ENCODE data around the gene ADD3. TPM values are rescaled to one million over a fixed set of nuclear protein-coding genes. Genes with fewer than 3 reads are reported as not detected.

The ADD3 gene
- polyA plus RNA-seq, 1 donor (not counting 4 experiments of a cell fraction or from before 2014, with no cell fraction given) = 61.7 TPM

DNA sequence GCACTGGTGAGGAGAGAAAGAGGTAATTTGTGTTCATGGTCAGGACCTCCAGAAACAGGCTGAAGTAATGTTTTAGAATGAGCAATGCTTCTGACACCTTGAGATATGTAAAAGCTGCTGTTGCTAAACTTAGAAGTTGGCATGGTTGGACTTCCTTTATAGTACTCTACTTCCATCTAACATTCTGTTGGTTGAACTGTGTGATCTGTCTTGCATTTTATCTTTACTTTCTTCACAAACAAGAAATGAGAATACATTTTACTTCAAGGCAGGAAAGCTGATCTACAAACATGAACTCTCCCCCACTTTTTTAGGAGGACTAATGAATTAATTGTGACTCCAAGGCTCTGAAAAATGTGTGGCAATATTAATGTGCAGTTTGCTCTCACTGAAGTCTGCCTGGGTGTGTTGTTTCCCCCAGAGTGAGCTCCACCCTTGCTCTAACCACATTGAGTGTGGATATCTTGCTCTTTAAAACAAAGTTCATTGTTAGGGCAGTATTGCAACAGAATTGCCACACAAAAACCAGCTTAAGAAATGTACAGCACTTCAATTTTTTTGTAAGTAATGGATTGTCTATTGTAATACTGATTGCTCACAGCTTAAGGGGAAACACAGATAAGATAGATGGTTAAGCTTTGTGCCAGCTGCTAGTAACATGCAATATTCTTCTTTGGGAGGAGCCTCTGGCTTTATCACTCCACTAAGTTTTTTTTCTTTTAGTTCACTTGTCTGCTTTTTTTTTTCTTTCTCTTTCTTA is 69.0 kb downstream of the ADD3 start:
- FAIRE-seq = peak; percentile 73
- peak; percentile 58 for DNase-seq (ENCODE audit: low read depth, low spot score)

DNA sequence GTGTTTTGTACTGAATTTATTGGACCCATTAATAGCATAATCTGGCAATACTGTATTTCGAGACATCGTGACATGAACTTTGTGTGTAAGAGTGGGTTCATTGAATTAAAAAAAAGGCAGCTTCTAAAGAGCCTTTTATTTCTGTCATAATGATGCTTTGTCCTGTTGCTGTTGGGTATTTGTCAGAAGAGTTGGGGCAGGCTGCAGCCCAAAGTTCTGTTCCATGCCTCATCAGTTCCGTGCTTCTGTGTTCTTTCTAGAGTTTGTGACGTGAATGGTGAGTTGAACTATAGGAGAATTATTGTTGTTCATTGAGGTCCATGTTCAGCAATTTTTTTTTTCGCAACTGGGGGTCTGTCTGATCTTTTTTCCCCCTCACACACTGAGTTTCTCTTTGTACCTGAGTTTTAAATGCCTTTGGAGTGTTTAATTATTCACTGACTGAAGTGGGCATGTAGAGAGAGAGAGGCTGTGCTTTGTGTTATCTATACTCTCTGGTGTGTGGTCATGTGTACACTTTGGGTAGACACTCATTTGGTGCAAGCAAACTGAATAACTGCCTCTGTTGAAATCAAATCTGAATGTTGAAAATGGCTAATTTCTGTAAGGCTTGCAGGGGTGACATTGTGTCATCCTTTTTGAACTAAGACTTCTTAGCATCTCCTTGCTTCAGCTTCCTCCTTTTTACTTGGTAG is 69.8 kb downstream of the ADD3 start:
- peaks cover 2% of the 10 kb centered on the region for H3K9me1 ChIP-seq (ENCODE audit: control insufficient read depth, extremely low read depth, insufficient read depth, low read length)
- peak overlapping the region in 1 of 3 experiments; percentile 22 for H3K4me3 ChIP-seq (ENCODE audit: control insufficient read depth in 2 of 3, extremely low read depth in 1 of 3, insufficient read depth in 2 of 3, low read depth in 1 of 3, low read length in 3 of 3)
- dilution Hi-C loops (cut with MboI; ENCODE audit: extremely low pct_ligation_motif_present, low sequenced_read_pairs) = no loop called here
- no peak overlapping the region for H2AFZ ChIP-seq (ENCODE audit: control insufficient read depth, low read length)
- H3K9me3 ChIP-seq (ENCODE audit: control insufficient read depth, low read depth, low read length) = no peaks in the 10 kb centered on the region
- H3K36me3 ChIP-seq (ENCODE audit: control insufficient read depth in 2 of 2, extremely low read depth in 1 of 2, insufficient read depth in 2 of 2, low read length in 2 of 2) = no peaks in the 10 kb centered on the region
- DNase-seq (ENCODE audit: low read depth, low spot score) = no peak
- H3K4me2 ChIP-seq (ENCODE audit: control insufficient read depth, extremely low read depth, insufficient read depth, low read depth, low read length) = peak overlapping the region; percentile 35
- FAIRE-seq = no peak
- TF ChIP-seq EZH2 (IDR thresholded peaks at IDR 0.05; ENCODE audit: low read length) = no peak
- H4K20me1 ChIP-seq (ENCODE audit: control insufficient read depth, extremely low read depth, insufficient read depth, low read length) = no peaks in the 10 kb centered on the region
- no peak overlapping the region for H3K9ac ChIP-seq (ENCODE audit: control insufficient read depth, extremely low read depth, insufficient read depth, low read length)
- peak overlapping the region; percentile 30 for H3K27ac ChIP-seq (ENCODE audit: control insufficient read depth, insufficient read depth, low read length)
- H3K27me3 ChIP-seq (ENCODE audit: control insufficient read depth, extremely low read depth, insufficient read depth, low read length) = no peaks in the 10 kb centered on the region
- H3K79me2 ChIP-seq (ENCODE audit: control insufficient read depth, insufficient read depth, low read length) = peaks cover 2% of the 10 kb centered on the region
- peaks cover 38% of the 10 kb centered on the region for H3K4me1 ChIP-seq (ENCODE audit: control insufficient read depth, extremely low read depth, insufficient read depth, low read length)

More for the DNA sequence above, 69.0 kb downstream of the ADD3 start:
- no peaks in the 10 kb centered on the region for H3K36me3 ChIP-seq (ENCODE audit: control insufficient read depth in 2 of 2, extremely low read depth in 1 of 2, insufficient read depth in 2 of 2, low read length in 2 of 2)
- no peak overlapping the region for H3K4me3 ChIP-seq (ENCODE audit: control insufficient read depth in 2 of 3, extremely low read depth in 1 of 3, insufficient read depth in 2 of 3, low read depth in 1 of 3, low read length in 3 of 3)
- TF ChIP-seq, protein P1, sequence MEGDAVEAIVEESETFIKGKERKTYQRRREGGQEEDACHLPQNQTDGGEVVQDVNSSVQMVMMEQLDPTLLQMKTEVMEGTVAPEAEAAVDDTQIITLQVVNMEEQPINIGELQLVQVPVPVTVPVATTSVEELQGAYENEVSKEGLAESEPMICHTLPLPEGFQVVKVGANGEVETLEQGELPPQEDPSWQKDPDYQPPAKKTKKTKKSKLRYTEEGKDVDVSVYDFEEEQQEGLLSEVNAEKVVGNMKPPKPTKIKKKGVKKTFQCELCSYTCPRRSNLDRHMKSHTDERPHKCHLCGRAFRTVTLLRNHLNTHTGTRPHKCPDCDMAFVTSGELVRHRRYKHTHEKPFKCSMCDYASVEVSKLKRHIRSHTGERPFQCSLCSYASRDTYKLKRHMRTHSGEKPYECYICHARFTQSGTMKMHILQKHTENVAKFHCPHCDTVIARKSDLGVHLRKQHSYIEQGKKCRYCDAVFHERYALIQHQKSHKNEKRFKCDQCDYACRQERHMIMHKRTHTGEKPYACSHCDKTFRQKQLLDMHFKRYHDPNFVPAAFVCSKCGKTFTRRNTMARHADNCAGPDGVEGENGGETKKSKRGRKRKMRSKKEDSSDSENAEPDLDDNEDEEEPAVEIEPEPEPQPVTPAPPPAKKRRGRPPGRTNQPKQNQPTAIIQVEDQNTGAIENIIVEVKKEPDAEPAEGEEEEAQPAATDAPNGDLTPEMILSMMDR (optimal IDR thresholded peaks at IDR 0.05 in 1 of 3, IDR thresholded peaks at IDR 0.05 in 1 of 3, conservative IDR thresholded peaks at IDR 0.05 in 1 of 3; ENCODE audit: extremely low read depth in 1 of 3, insufficient read depth in 2 of 3, low read length in 3 of 3) = no peak
- no peak for TF ChIP-seq EZH2 (IDR thresholded peaks at IDR 0.05; ENCODE audit: low read length)
- peaks cover 2% of the 10 kb centered on the region for H3K9me1 ChIP-seq (ENCODE audit: control insufficient read depth, extremely low read depth, insufficient read depth, low read length)
- H3K4me1 ChIP-seq (ENCODE audit: control insufficient read depth, extremely low read depth, insufficient read depth, low read length) = peaks cover 30% of the 10 kb centered on the region
- peak overlapping the region; percentile 35 for H3K4me2 ChIP-seq (ENCODE audit: control insufficient read depth, extremely low read depth, insufficient read depth, low read depth, low read length)
- peak overlapping the region; percentile 12 for H3K9ac ChIP-seq (ENCODE audit: control insufficient read depth, extremely low read depth, insufficient read depth, low read length)
- peak overlapping the region; percentile 45 for H3K27ac ChIP-seq (ENCODE audit: control insufficient read depth, insufficient read depth, low read length)
- dilution Hi-C loops (cut with MboI; ENCODE audit: extremely low pct_ligation_motif_present, low sequenced_read_pairs) = no loop called here
- H2AFZ ChIP-seq (ENCODE audit: control insufficient read depth, low read length) = no peak overlapping the region
- H3K79me2 ChIP-seq (ENCODE audit: control insufficient read depth, insufficient read depth, low read length) = peaks cover 2% of the 10 kb centered on the region
- no peaks in the 10 kb centered on the region for H4K20me1 ChIP-seq (ENCODE audit: control insufficient read depth, extremely low read depth, insufficient read depth, low read length)
- no peaks in the 10 kb centered on the region for H3K9me3 ChIP-seq (ENCODE audit: control insufficient read depth, low read depth, low read length)
- H3K27me3 ChIP-seq (ENCODE audit: control insufficient read depth, extremely low read depth, insufficient read depth, low read length) = no peaks in the 10 kb centered on the region

All from keratinocyte (primary cell).